HL-60/S4 treated with phorbol 12-myristate 13-acetate at 8.2 ng/mL for 4 days and 3 days (cell line): ENCODE data around the gene ASPHD2.
"Not testable (repeated sequence)": the region's sequence is repeated elsewhere in the genome, so short reads cannot be mapped to it uniquely, and the experiment has no call there.

Experiments
- in situ Hi-C: fragments of 300-500 bp; cut with MboI; formaldehyde crosslinking; loops from 2 replicates; pipeline ENCODE4 v1.15.0; 2022; ENCODE audit warnings: low sequenced_read_pairs

Gene ASPHD2

GRCh38 chr22:26414347-26414746, 14.7 kb upstream of the ASPHD2 start:
- in situ Hi-C loops = no loop called here

- in situ Hi-C loops = no loop called here
Observed at GRCh38 chr22:26416256-26416655, 12.8 kb upstream of the ASPHD2 start.

GRCh38 chr22:26416670-26417276, 12.3 kb upstream of the ASPHD2 start:
- in situ Hi-C loops = no loop called here

GRCh38 chr22:26417406-26417805, 11.7 kb upstream of the ASPHD2 start:
- in situ Hi-C loops = no loop called here

- in situ Hi-C loops = no loop called here
Observed at GRCh38 chr22:26418620-26419019, 10.4 kb upstream of the ASPHD2 start.

GRCh38 chr22:26426924-26427323, 2.1 kb upstream of the ASPHD2 start:
- in situ Hi-C loops = no loop called here

GRCh38 chr22:26429458-26430286, 612 bp downstream of the ASPHD2 start:
- in situ Hi-C loops = no loop called here

GRCh38 chr22:26430600-26430999, 1.5 kb downstream of the ASPHD2 start:
- in situ Hi-C loops = no loop called here

GRCh38 chr22:26431261-26431995, 2.4 kb downstream of the ASPHD2 start:
- in situ Hi-C loops = no loop called here

GRCh38 chr22:26432619-26433311, 3.7 kb downstream of the ASPHD2 start:
- in situ Hi-C loops = no loop called here

GRCh38 chr22:26433805-26434204, 4.7 kb downstream of the ASPHD2 start:
- in situ Hi-C loops = no loop called here

GRCh38 chr22:26435327-26436093, 6.5 kb downstream of the ASPHD2 start:
- in situ Hi-C loops = no loop called here

- in situ Hi-C loops = no loop called here
Observed at GRCh38 chr22:26436903-26437515, 7.9 kb downstream of the ASPHD2 start.

GRCh38 chr22:26437694-26438392, 8.8 kb downstream of the ASPHD2 start:
- in situ Hi-C loops = no loop called here

GRCh38 chr22:26438776-26439175, 9.7 kb downstream of the ASPHD2 start:
- in situ Hi-C loops = not testable (repeated sequence)

- in situ Hi-C loops = no loop called here
Observed at GRCh38 chr22:26439559-26439958, 10.5 kb downstream of the ASPHD2 start.

GRCh38 chr22:26442086-26442756, 13.2 kb downstream of the ASPHD2 start:
- in situ Hi-C loops = no loop called here

GRCh38 chr22:26443901-26444690, 15.0 kb downstream of the ASPHD2 start:
- in situ Hi-C loops = no loop called here
